HUDEP-2 (cell line): ENCODE data around the gene POLA2.

Experiments used
- DNase-seq, 76 experiments: peaks; one replicate each; lab custom pipeline; 2025; ENCODE audit not compliant: unreplicated experiment in 76 of 76; lab: John Stamatoyannopoulos, UW

The POLA2 gene

GRCh38 chr11:65305501-65306268 lies 43.9 kb downstream of the POLA2 start:
- DNase-seq = no peak

- DNase-seq = no peak
These were observed 45.8 kb downstream of the POLA2 start for GRCh38 chr11:65307298-65308229.

- no peak for DNase-seq
These were observed 46.6 kb downstream of the POLA2 start for GRCh38 chr11:65308281-65308891.

GRCh38 chr11:65309006-65309405 lies 47.2 kb downstream of the POLA2 start:
- no peak for DNase-seq

- DNase-seq = no peak
These were observed 48.5 kb downstream of the POLA2 start for GRCh38 chr11:65310215-65310614.

- no peak for DNase-seq
These were observed 49.0 kb downstream of the POLA2 start for GRCh38 chr11:65310736-65311135.

GRCh38 chr11:65311170-65311678 lies 49.5 kb downstream of the POLA2 start:
- no peak for DNase-seq

GRCh38 chr11:65314501-65315203 lies 52.9 kb downstream of the POLA2 start, which contains the start of gene CDC42EP2:
TSS of gene CDC42EP2 (plus strand) at chr11:65314866. CDS start at chr11:65320899, 6,033 bp downstream.
- peak in 62 of 76 experiments; percentile 4 to 80 (median 55) for DNase-seq

GRCh38 chr11:65315204-65315865 lies 53.6 kb downstream of the POLA2 start:
- peak in 58 of 76 experiments; percentile 1 to 74 (median 48) for DNase-seq

GRCh38 chr11:65315866-65316226 lies 54.1 kb downstream of the POLA2 start:
- DNase-seq = no peak

- DNase-seq = no peak
These were observed 54.7 kb downstream of the POLA2 start for GRCh38 chr11:65316227-65317024.

- DNase-seq = no peak
These were observed 55.4 kb downstream of the POLA2 start for GRCh38 chr11:65317025-65317786.

- DNase-seq = no peak
These were observed 58.8 kb downstream of the POLA2 start for GRCh38 chr11:65320386-65321075.

- no peak for DNase-seq
These were observed 59.3 kb downstream of the POLA2 start for GRCh38 chr11:65321076-65321475.

- DNase-seq = no peak
These were observed 60.2 kb downstream of the POLA2 start for GRCh38 chr11:65321828-65322485.

GRCh38 chr11:65323813-65324212 lies 62.1 kb downstream of the POLA2 start:
- DNase-seq = no peak

- no peak for DNase-seq
These were observed 63.7 kb downstream of the POLA2 start for GRCh38 chr11:65325435-65325834.
